HCT116 (cell line): ENCODE data around the gene ZNF683. TPM values are rescaled to one million over a fixed set of nuclear protein-coding genes. Genes with fewer than 3 reads are reported as not detected.

ENCODE experiments used
- ATAC-seq: fragments of 200-7000 bp; cut with Tn5 transposase; 2 replicates; pipeline ENCODE4 v1.9.1; 2020; ENCODE audit warnings: mild to moderate bottlenecking, moderate library complexity
- BruUV-seq: library from RNA; stranded (reverse); fragments of 400-500 nt; replicated peaks from 2 replicates; lab custom pipeline; 2021; lab: Mats Ljungman, UMichigan
- CTCF ChIA-PET: fragments of 300-600 bp; sonication (Branson Sonifier 250); formaldehyde crosslinking; loops from one replicate; lab custom pipeline; 2021; ENCODE audit warnings: antibody characterized with exemption; lab: Charles Lee
- POLR2A ChIA-PET: fragments of 300-600, 350-600 bp; sonication (Branson Sonifier 250); formaldehyde crosslinking; loops from one replicate; lab custom pipeline; 2021; ENCODE audit warnings: antibody characterized with exemption; lab: Charles Lee
- RAD21 ChIA-PET, 2 experiments: fragments of 300-600 bp; sonication (Branson Sonifier 250); formaldehyde crosslinking; loops; one replicate each; lab custom pipeline; 2023; ENCODE audit warnings: low total read pairs in 2 of 2; ENCODE audit not compliant: uncharacterized antibody in 2 of 2, unreplicated experiment in 2 of 2, low non-redundant PET in 1 of 2; lab: Charles Lee
- DNase-seq: peaks from one replicate; pipeline ENCODE4 v3.0.0-alpha.2; 2010; ENCODE audit warnings: low read depth, low spot score
- H2AFZ ChIP-seq: fragments of 200-600 bp; shearing (Covaris generic), sonication (generic); 2 replicates; pipeline ENCODE4 v1.6.1; 2017; ENCODE audit warnings: low read depth, mixed run types, mixed read lengths, antibody characterized with exemption, low read length; ENCODE audit not compliant: poor library complexity, severe bottlenecking
- H3K27ac ChIP-seq: 2 replicates; pipeline ENCODE4 v1.5.1; 2012; ENCODE audit warnings: low read depth, low read length
- H3K27me3 ChIP-seq: fragments of 200-600 bp; sonication (generic); 2 replicates; pipeline ENCODE4 v1.6.1; 2016; ENCODE audit warnings: mixed run types, low read length, mixed read lengths; ENCODE audit not compliant: insufficient read depth
- H3K36me3 ChIP-seq, 2 experiments: fragments of 200-500 bp in 1 of 2; fragments of 200-600 bp in 1 of 2; sonication (Bioruptor generic) in 1 of 2; sonication (generic) in 1 of 2; 2 replicates each; pipeline versions ENCODE4 v1.5.1 to v1.6.1; 2014 to 2016; ENCODE audit warnings: low read length in 2 of 2, inconsistent platforms in 1 of 2, mixed read lengths in 1 of 2, mixed run types in 1 of 2; ENCODE audit not compliant: insufficient read depth in 2 of 2, control insufficient read depth in 1 of 2
- H3K4me1 ChIP-seq, 2 experiments: fragments of 200-600 bp in 1 of 2; sonication (generic) in 1 of 2; 2 replicates each; pipeline versions ENCODE4 v1.5.1 to v1.6.1; 2012 to 2017; ENCODE audit warnings: low read length in 2 of 2, inconsistent platforms in 1 of 2, mild to moderate bottlenecking in 1 of 2, mixed read lengths in 1 of 2, mixed run types in 1 of 2, moderate library complexity in 1 of 2; ENCODE audit not compliant: insufficient read depth in 2 of 2, control insufficient read depth in 1 of 2
- H3K4me2 ChIP-seq: fragments of 200-600 bp; sonication (generic); 2 replicates; pipeline ENCODE4 v1.6.1; 2017; ENCODE audit warnings: mixed run types, low read length, mixed read lengths
- H3K4me3 ChIP-seq, 2 experiments: fragments of 200-600 bp in 1 of 2; sonication (generic) in 1 of 2; replicated peaks in 1 of 2; 2 replicates each; pipeline ENCODE4 v1.5.1; 2011 to 2016; ENCODE audit warnings: low read length in 2 of 2, control low read depth in 1 of 2, low read depth in 1 of 2, mild to moderate bottlenecking in 1 of 2, mixed read lengths in 1 of 2, mixed run types in 1 of 2
- H3K79me2 ChIP-seq: fragments of 200-600 bp; sonication (generic); 2 replicates; pipeline ENCODE4 v1.6.1; 2017; ENCODE audit warnings: mild to moderate bottlenecking, mixed run types, low read length, moderate library complexity, mixed read lengths; ENCODE audit not compliant: insufficient read depth
- H3K9ac ChIP-seq: fragments of 200-600 bp; sonication (generic); 2 replicates; pipeline ENCODE4 v1.6.1; 2016; ENCODE audit warnings: low read length, mixed read lengths
- H3K9me2 ChIP-seq: fragments of 200-600 bp; sonication (generic), shearing (Covaris generic); 2 replicates; pipeline ENCODE4 v1.6.1; 2017; ENCODE audit warnings: mixed run types, mild to moderate bottlenecking, moderate library complexity; ENCODE audit not compliant: insufficient read depth
- H3K9me3 ChIP-seq, 2 experiments: fragments of 200-500 bp in 1 of 2; fragments of 200-600 bp in 1 of 2; sonication (Bioruptor generic) in 1 of 2; sonication (generic) in 1 of 2; 2 replicates each; pipeline ENCODE4 v1.6.1; 2014 to 2017; ENCODE audit warnings: low read length in 2 of 2, mixed read lengths in 2 of 2, inconsistent platforms in 1 of 2, low read depth in 1 of 2, mild to moderate bottlenecking in 1 of 2, mixed run types in 1 of 2, moderate library complexity in 1 of 2; ENCODE audit not compliant: control insufficient read depth in 1 of 2, insufficient read depth in 1 of 2
- H4K20me1 ChIP-seq: fragments of 200-600 bp; sonication (generic), shearing (Covaris generic); 2 replicates; pipeline ENCODE4 v1.6.1; 2017; ENCODE audit warnings: mixed run types, mild to moderate bottlenecking, moderate library complexity; ENCODE audit not compliant: insufficient read depth
- CBX3 ChIP-seq: IDR thresholded peaks from 2 replicates; pipeline ENCODE4 v1.6.1; 2012; ENCODE audit warnings: low read depth
- CEBPB ChIP-seq: IDR thresholded peaks from 2 replicates; pipeline ENCODE4 v1.6.1; 2012; ENCODE audit warnings: low read depth
- ELF1 ChIP-seq: IDR thresholded peaks from 2 replicates; pipeline ENCODE4 v1.6.1; 2012; ENCODE audit warnings: low read depth, borderline replicate concordance
- EZH2 ChIP-seq: fragments of 200-600 bp; sonication (generic); IDR thresholded peaks from 2 replicates; pipeline ENCODE4 v1.6.1; 2017; ENCODE audit warnings: antibody characterized with exemption, mixed run types
- EZH2phosphoT487 ChIP-seq: fragments of 200-600 bp; IDR thresholded peaks from 2 replicates; pipeline ENCODE4 v1.6.1; 2018; ENCODE audit warnings: antibody characterized with exemption, borderline replicate concordance
- FOSL1 ChIP-seq: IDR thresholded peaks from 2 replicates; pipeline ENCODE4 v1.6.1; 2012; ENCODE audit warnings: low read depth
- JUND ChIP-seq: IDR thresholded peaks from 2 replicates; pipeline ENCODE4 v1.6.1; 2012
- POLR2A ChIP-seq: IDR thresholded peaks from 2 replicates; pipeline ENCODE4 v1.7.0; 2011; ENCODE audit warnings: borderline replicate concordance; ENCODE audit not compliant: insufficient read depth, insufficient read length; ENCODE audit errors: extremely low read depth
- RAD21 ChIP-seq: IDR thresholded peaks from 2 replicates; pipeline ENCODE4 v1.6.1; 2012; ENCODE audit warnings: low read depth, mild to moderate bottlenecking
- SIN3A ChIP-seq: IDR thresholded peaks from 2 replicates; pipeline ENCODE4 v1.6.1; 2012; ENCODE audit warnings: low read depth
- SRF ChIP-seq: IDR thresholded peaks from 2 replicates; pipeline ENCODE4 v1.6.1; 2012; ENCODE audit warnings: low read depth
- TCF7L2 ChIP-seq: IDR thresholded peaks from 2 replicates; pipeline ENCODE4 v1.7.0; 2011; ENCODE audit warnings: borderline replicate concordance, inconsistent platforms; ENCODE audit not compliant: insufficient read depth, insufficient read length; ENCODE audit errors: extremely low read depth
- YY1 ChIP-seq: IDR thresholded peaks from 2 replicates; pipeline ENCODE4 v1.6.1; 2011; ENCODE audit warnings: low read length, low read depth, moderate library complexity, mild to moderate bottlenecking; ENCODE audit not compliant: insufficient replicate concordance; ENCODE audit errors: extremely low read depth
- ZFX ChIP-seq: fragments of 450-650 bp; IDR thresholded peaks from 2 replicates; pipeline ENCODE4 v1.6.1; 2017
- ZNF274 ChIP-seq: fragments of 200-500 bp; sonication (Bioruptor generic); IDR thresholded peaks from 2 replicates; pipeline ENCODE4 v1.6.1; 2014; ENCODE audit warnings: mild to moderate bottlenecking, low read depth, low read length, inconsistent platforms
- intact Hi-C: fragments of 100-400 bp; cut with micrococcal nuclease; formaldehyde crosslinking; loops from 2 replicates; pipeline ENCODE4 v1.10.0; 2022
- total RNA-seq: library from RNA; stranded (reverse); gene quantifications from one replicate; pipeline ENCODE4 v1.2.1, GENCODE V29; 2021; ENCODE audit not compliant: unreplicated experiment
- TF ChIP-seq, protein P1 (sequence below): IDR thresholded peaks from 2 replicates; pipeline ENCODE4 v1.6.1; 2012; ENCODE audit warnings: low read depth
- TF ChIP-seq, protein P2 (sequence below), 3 experiments: fragments of 200-600 bp in 1 of 3; sonication (generic) in 1 of 3; IDR thresholded peaks in 2 of 3; conservative IDR thresholded peaks in 1 of 3; 2 replicates each; pipeline ENCODE4 v1.5.1; 2012 to 2017; ENCODE audit warnings: low read depth in 2 of 3, low read length in 2 of 3, antibody characterized with exemption in 1 of 3, borderline replicate concordance in 1 of 3, control low read depth in 1 of 3, mild to moderate bottlenecking in 1 of 3, mixed read lengths in 1 of 3, mixed run types in 1 of 3, moderate library complexity in 1 of 3; ENCODE audit not compliant: insufficient read depth in 1 of 3
- TF ChIP-seq, protein P3 (sequence below): IDR thresholded peaks from 2 replicates; pipeline ENCODE4 v1.6.1; 2011; ENCODE audit warnings: mild to moderate bottlenecking, low read length, moderate library complexity; ENCODE audit not compliant: insufficient replicate concordance; ENCODE audit errors: extremely low read depth
- TF ChIP-seq, protein P4 (sequence below): IDR thresholded peaks from 2 replicates; pipeline ENCODE4 v1.6.1; 2012
- TF ChIP-seq, protein P5 (sequence below): IDR thresholded peaks from 2 replicates; pipeline ENCODE4 v1.6.1; 2012

ZNF683 gene
- total RNA-seq, 1 experiment from 2014 or later, result not detected

DNA sequence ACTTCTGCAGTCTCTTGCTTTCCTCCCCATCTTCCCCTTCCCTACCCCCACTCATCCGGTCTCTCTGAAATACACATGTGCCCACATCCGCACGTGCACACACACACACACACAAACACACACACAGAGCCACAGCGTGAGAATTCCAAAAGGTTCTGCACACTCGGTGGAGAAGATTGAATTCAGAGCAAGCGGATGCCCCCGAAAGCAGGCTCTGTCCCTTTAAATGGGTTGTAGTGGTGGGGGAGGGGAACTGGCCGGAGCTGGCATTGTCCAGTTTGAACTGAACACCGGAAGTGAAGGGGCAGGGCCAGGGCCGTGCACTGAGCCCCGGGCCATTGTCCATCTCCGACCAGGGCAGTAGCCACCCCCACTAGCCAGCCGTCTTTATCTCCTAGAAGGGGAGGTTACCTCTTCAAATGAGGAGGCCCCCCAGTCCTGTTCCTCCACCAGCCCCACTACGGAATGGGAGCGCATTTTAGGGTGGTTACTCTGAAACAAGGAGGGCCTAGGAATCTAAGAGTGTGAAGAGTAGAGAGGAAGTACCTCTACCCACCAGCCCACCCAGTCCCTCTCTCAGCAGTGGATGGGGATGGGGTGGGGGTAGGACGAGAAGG lies 36.7 kb upstream of the ZNF683 start:
- H4K20me1 ChIP-seq, result no peaks in the 10 kb centered on the region
- no peaks in the 10 kb centered on the region for H3K79me2 ChIP-seq
- peaks cover 0 to 19% of the 10 kb centered on the region in 2 experiments; a peak in 3 of 4 replicates for H3K4me1 ChIP-seq
- CTCF ChIA-PET, result interaction anchor here (0.8 to 1.0 kb wide), 2 partner anchors 8 to 124 kb away, joined by 3 to 10 read pairs; no protein-coding TSS in a partner anchor
- no peaks in the 10 kb centered on the region for H3K9me3 ChIP-seq
- H2AFZ ChIP-seq, result peak overlapping the region; percentile 71
- H3K27me3 ChIP-seq, result no peaks in the 10 kb centered on the region; the same call in 1 of the 2 replicates
- peak overlapping the region; percentile 45 to 51 for H3K4me3 ChIP-seq
- RAD21 ChIA-PET, result no interaction called here
- H3K36me3 ChIP-seq, result no peaks in the 10 kb centered on the region
- H3K9ac ChIP-seq, result peak overlapping the region; percentile 28; the same call in 1 of the 2 replicates
- POLR2A ChIA-PET, result no interaction called here
- H3K27ac ChIP-seq, result no peak overlapping the region
- peak overlapping the region; percentile 77 for H3K4me2 ChIP-seq
- peak; percentile 87 for ATAC-seq
- DNase-seq, result no peak
- intact Hi-C loops, result no loop called here
- H3K9me2 ChIP-seq, result no peaks in the 10 kb centered on the region
- BruUV-seq, result no TSS peak
- TF ChIP-seq YY1, result no peak
- TF ChIP-seq SIN3A, result no peak
- no peak for TF ChIP-seq ZFX
- no peak for TF ChIP-seq EZH2
- TF ChIP-seq, protein P1, sequence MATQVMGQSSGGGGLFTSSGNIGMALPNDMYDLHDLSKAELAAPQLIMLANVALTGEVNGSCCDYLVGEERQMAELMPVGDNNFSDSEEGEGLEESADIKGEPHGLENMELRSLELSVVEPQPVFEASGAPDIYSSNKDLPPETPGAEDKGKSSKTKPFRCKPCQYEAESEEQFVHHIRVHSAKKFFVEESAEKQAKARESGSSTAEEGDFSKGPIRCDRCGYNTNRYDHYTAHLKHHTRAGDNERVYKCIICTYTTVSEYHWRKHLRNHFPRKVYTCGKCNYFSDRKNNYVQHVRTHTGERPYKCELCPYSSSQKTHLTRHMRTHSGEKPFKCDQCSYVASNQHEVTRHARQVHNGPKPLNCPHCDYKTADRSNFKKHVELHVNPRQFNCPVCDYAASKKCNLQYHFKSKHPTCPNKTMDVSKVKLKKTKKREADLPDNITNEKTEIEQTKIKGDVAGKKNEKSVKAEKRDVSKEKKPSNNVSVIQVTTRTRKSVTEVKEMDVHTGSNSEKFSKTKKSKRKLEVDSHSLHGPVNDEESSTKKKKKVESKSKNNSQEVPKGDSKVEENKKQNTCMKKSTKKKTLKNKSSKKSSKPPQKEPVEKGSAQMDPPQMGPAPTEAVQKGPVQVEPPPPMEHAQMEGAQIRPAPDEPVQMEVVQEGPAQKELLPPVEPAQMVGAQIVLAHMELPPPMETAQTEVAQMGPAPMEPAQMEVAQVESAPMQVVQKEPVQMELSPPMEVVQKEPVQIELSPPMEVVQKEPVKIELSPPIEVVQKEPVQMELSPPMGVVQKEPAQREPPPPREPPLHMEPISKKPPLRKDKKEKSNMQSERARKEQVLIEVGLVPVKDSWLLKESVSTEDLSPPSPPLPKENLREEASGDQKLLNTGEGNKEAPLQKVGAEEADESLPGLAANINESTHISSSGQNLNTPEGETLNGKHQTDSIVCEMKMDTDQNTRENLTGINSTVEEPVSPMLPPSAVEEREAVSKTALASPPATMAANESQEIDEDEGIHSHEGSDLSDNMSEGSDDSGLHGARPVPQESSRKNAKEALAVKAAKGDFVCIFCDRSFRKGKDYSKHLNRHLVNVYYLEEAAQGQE, result peak; percentile 18; the same call in 1 of the 2 replicates
- no peak for TF ChIP-seq CBX3
- TF ChIP-seq, protein P2, sequence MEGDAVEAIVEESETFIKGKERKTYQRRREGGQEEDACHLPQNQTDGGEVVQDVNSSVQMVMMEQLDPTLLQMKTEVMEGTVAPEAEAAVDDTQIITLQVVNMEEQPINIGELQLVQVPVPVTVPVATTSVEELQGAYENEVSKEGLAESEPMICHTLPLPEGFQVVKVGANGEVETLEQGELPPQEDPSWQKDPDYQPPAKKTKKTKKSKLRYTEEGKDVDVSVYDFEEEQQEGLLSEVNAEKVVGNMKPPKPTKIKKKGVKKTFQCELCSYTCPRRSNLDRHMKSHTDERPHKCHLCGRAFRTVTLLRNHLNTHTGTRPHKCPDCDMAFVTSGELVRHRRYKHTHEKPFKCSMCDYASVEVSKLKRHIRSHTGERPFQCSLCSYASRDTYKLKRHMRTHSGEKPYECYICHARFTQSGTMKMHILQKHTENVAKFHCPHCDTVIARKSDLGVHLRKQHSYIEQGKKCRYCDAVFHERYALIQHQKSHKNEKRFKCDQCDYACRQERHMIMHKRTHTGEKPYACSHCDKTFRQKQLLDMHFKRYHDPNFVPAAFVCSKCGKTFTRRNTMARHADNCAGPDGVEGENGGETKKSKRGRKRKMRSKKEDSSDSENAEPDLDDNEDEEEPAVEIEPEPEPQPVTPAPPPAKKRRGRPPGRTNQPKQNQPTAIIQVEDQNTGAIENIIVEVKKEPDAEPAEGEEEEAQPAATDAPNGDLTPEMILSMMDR (IDR thresholded peaks at IDR 0.05 in 2 of 3, conservative IDR thresholded peaks at IDR 0.05 in 1 of 3; ENCODE audit: borderline replicate concordance in 1 of 3, insufficient read depth in 1 of 3, low read depth in 2 of 3, low read length in 2 of 3), result no peak
- TF ChIP-seq, protein P3, sequence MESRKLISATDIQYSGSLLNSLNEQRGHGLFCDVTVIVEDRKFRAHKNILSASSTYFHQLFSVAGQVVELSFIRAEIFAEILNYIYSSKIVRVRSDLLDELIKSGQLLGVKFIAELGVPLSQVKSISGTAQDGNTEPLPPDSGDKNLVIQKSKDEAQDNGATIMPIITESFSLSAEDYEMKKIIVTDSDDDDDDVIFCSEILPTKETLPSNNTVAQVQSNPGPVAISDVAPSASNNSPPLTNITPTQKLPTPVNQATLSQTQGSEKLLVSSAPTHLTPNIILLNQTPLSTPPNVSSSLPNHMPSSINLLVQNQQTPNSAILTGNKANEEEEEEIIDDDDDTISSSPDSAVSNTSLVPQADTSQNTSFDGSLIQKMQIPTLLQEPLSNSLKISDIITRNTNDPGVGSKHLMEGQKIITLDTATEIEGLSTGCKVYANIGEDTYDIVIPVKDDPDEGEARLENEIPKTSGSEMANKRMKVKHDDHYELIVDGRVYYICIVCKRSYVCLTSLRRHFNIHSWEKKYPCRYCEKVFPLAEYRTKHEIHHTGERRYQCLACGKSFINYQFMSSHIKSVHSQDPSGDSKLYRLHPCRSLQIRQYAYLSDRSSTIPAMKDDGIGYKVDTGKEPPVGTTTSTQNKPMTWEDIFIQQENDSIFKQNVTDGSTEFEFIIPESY, result no peak
- no peak for TF ChIP-seq POLR2A
- no peak for TF ChIP-seq SRF
- no peak for TF ChIP-seq RAD21
- no peak for TF ChIP-seq ZNF274
- TF ChIP-seq FOSL1, result no peak
- TF ChIP-seq, protein P4, sequence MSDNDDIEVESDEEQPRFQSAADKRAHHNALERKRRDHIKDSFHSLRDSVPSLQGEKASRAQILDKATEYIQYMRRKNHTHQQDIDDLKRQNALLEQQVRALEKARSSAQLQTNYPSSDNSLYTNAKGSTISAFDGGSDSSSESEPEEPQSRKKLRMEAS, result 0 out of 2 replicates have a peak, but pooled peaks have one; percentile 46
- no peak for TF ChIP-seq TCF7L2
- no peak for TF ChIP-seq ELF1
- no peak for TF ChIP-seq EZH2phosphoT487
- no peak for TF ChIP-seq CEBPB
- TF ChIP-seq JUND, result no peak
- TF ChIP-seq, protein P5, sequence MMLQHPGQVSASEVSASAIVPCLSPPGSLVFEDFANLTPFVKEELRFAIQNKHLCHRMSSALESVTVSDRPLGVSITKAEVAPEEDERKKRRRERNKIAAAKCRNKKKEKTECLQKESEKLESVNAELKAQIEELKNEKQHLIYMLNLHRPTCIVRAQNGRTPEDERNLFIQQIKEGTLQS, result no peak
